GM11168 (cell line): Measurements from ENCODE around the gene BICD1.
"Not testable (repeated sequence)": the region's sequence is repeated elsewhere in the genome, so short reads cannot be mapped to it uniquely, and the experiment has no call there.

Source experiments
- in situ Hi-C: fragments of 300-500 bp; cut with MboI; formaldehyde crosslinking; loops from one replicate; pipeline ENCODE4 v1.12.0; 2022; ENCODE audit warnings: low sequenced_read_pairs; ENCODE audit not compliant: unreplicated experiment

The BICD1 gene

GRCh38 chr12:32229971-32230612, 123.4 kb downstream of the BICD1 start:
- in situ Hi-C loops, result no loop called here

GRCh38 chr12:32230613-32230993, 124.0 kb downstream of the BICD1 start:
- in situ Hi-C loops, result no loop called here

GRCh38 chr12:32231361-32231760, 124.7 kb downstream of the BICD1 start:
- in situ Hi-C loops, result not testable (repeated sequence)

- in situ Hi-C loops, result no loop called here
Measured at GRCh38 chr12:32233568-32233967, 126.9 kb downstream of the BICD1 start.

GRCh38 chr12:32235251-32235650, 128.6 kb downstream of the BICD1 start:
- in situ Hi-C loops, result no loop called here

- in situ Hi-C loops, result no loop called here
Measured at GRCh38 chr12:32240162-32240561, 133.5 kb downstream of the BICD1 start.

- in situ Hi-C loops, result no loop called here
Measured at GRCh38 chr12:32240831-32241230, 134.2 kb downstream of the BICD1 start.

- in situ Hi-C loops, result no loop called here
Measured at GRCh38 chr12:32242641-32243040, 136.0 kb downstream of the BICD1 start.

GRCh38 chr12:32248441-32249140, 141.9 kb downstream of the BICD1 start:
- in situ Hi-C loops, result no loop called here

- in situ Hi-C loops, result loop anchor here (10.0 kb wide), 1 partner anchor 105 kb away; no protein-coding TSS in a partner anchor
Measured at GRCh38 chr12:32249777-32250176, 143.1 kb downstream of the BICD1 start.

- in situ Hi-C loops, result loop anchor here (10.0 kb wide), 1 partner anchor 108 kb away; no protein-coding TSS in a partner anchor
Measured at GRCh38 chr12:32252199-32253073, 145.8 kb downstream of the BICD1 start.

- in situ Hi-C loops, result loop anchor here (10.0 kb wide), 1 partner anchor 108 kb away; no protein-coding TSS in a partner anchor
Measured at GRCh38 chr12:32253154-32253790, 146.6 kb downstream of the BICD1 start.

GRCh38 chr12:32254260-32254956, 147.8 kb downstream of the BICD1 start:
- in situ Hi-C loops, result loop anchor here (10.0 kb wide), 1 partner anchor 110 kb away; no protein-coding TSS in a partner anchor

- in situ Hi-C loops, result loop anchor here (10.0 kb wide), 1 partner anchor 111 kb away; no protein-coding TSS in a partner anchor
Measured at GRCh38 chr12:32255588-32255987, 148.9 kb downstream of the BICD1 start.

GRCh38 chr12:32257695-32258496, 151.2 kb downstream of the BICD1 start:
- in situ Hi-C loops, result loop anchor here (10.0 kb wide), 1 partner anchor 113 kb away; no protein-coding TSS in a partner anchor

GRCh38 chr12:32260696-32261095, 154.0 kb downstream of the BICD1 start:
- in situ Hi-C loops, result no loop called here

- in situ Hi-C loops, result no loop called here
Measured at GRCh38 chr12:32261638-32262037, 155.0 kb downstream of the BICD1 start.

GRCh38 chr12:32264961-32265360, 158.3 kb downstream of the BICD1 start:
- in situ Hi-C loops, result no loop called here

GRCh38 chr12:32265456-32265855, 158.8 kb downstream of the BICD1 start:
- in situ Hi-C loops, result no loop called here
